OCI-LY3 (cell line): ENCODE data around the gene PARD6G.

Experiments
- H2AFZ ChIP-seq: fragments of 200-600, 300-600 bp; shearing (Covaris generic); 2 replicates; pipeline ENCODE4 v1.6.0; 2014; ENCODE audit warnings: antibody characterized with exemption, low read depth, low read length
- H3K27ac ChIP-seq: fragments of 200-600, 300-600 bp; sonication (generic); 2 replicates; pipeline ENCODE4 v1.5.1; 2014; ENCODE audit warnings: mild to moderate bottlenecking, low read length, moderate library complexity, mixed read lengths
- H3K27me3 ChIP-seq: fragments of 200-600, 300-600 bp; sonication (generic); 2 replicates; pipeline ENCODE4 v1.6.1; 2014; ENCODE audit warnings: low read depth, low read length, mixed read lengths
- H3K36me3 ChIP-seq: fragments of 200-600, 300-600 bp; sonication (generic); replicated peaks from 2 replicates; pipeline ENCODE3; 2014; ENCODE audit warnings: low read depth, low read length, mixed read lengths
- H3K4me1 ChIP-seq: fragments of 300-600, 200-600 bp; sonication (generic); 2 replicates; pipeline ENCODE4 v1.6.1; 2014; ENCODE audit warnings: low read length, mixed read lengths
- H3K4me2 ChIP-seq: fragments of 200-600, 300-600 bp; sonication (generic); 2 replicates; pipeline ENCODE4 v1.6.1; 2014; ENCODE audit warnings: low read length, mixed read lengths
- H3K4me3 ChIP-seq: fragments of 300-600, 200-600 bp; sonication (generic); 2 replicates; pipeline ENCODE4 v1.5.1; 2014; ENCODE audit warnings: antibody characterized with exemption, mild to moderate bottlenecking, low read length, moderate library complexity
- H3K79me2 ChIP-seq: fragments of 300-600, 200-600 bp; shearing (Covaris generic); 2 replicates; pipeline ENCODE4 v1.6.1; 2014; ENCODE audit warnings: mild to moderate bottlenecking, low read length, mixed read lengths
- H3K9ac ChIP-seq: fragments of 300-600, 200-600 bp; shearing (Covaris generic); 2 replicates; pipeline ENCODE4 v1.6.0; 2014; ENCODE audit warnings: mild to moderate bottlenecking, low read length, moderate library complexity
- H3K9me3 ChIP-seq: fragments of 200-600, 300-600 bp; shearing (Covaris generic); 2 replicates; pipeline ENCODE4 v1.6.1; 2014; ENCODE audit warnings: low read length, mixed read lengths; ENCODE audit not compliant: insufficient read depth
- H4K20me1 ChIP-seq: fragments of 200-600, 300-600 bp; sonication (generic); 2 replicates; pipeline ENCODE4 v1.6.1; 2016; ENCODE audit warnings: low read length, mixed read lengths; ENCODE audit not compliant: insufficient read depth
- EZH2phosphoT487 ChIP-seq: fragments of 200-600 bp; shearing (Covaris generic); IDR thresholded peaks from 2 replicates; pipeline ENCODE4 v1.6.1; 2018; ENCODE audit warnings: antibody characterized with exemption, mixed run types, low read depth
- TF ChIP-seq, protein P1 (sequence below): fragments of 200-600, 300-600 bp; sonication (generic); IDR thresholded peaks from 2 replicates; pipeline ENCODE4 v1.5.1; 2014; ENCODE audit warnings: antibody characterized with exemption, low read length, low read depth

Gene PARD6G

DNA sequence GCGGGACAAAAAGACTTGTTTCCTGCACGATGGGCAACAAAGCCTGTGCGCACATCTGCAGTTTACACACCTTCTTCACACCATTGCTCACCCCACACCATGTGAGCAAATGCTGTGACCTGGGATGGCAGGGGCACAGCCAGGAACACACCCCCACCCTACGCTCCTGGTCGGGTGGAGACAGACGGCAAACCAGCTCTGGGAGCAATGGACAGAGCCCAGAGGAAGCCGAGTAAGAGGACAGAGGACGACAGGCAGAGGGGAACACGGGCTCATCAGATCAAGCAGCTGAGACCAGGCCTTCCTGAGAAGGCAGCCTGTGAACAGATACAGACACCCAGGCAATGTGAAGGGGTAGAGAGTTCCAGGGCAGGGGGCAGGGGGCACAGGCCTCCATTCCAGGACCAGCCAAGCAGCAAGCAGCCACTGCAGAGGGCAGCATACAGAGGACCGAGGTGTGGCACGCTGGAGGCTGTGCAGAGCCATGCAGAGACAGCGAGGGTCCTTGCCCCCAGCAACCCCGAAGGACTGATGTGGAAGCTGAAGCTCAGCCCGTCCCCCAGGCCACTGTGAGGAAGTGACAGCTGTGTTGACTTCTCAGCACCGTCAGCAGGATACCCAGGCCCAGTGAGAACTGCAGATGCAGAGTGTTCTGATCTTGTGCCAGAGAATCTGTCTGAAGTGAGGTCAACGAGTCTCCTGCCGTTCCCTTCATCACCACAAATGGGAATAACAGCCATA, 46.2 kb downstream of the PARD6G start:
- peak overlapping the region; percentile 60 for H3K4me3 ChIP-seq
- H3K36me3 ChIP-seq = no peaks in the 10 kb centered on the region
- peaks cover 56% of the 10 kb centered on the region for H3K27me3 ChIP-seq
- H3K79me2 ChIP-seq = no peaks in the 10 kb centered on the region
- peak overlapping the region; percentile 44; the same call in 1 of the 2 replicates for H3K27ac ChIP-seq
- peaks cover 59% of the 10 kb centered on the region for H3K4me1 ChIP-seq
- H3K4me2 ChIP-seq = peak overlapping the region; percentile 76
- H3K9me3 ChIP-seq = no peaks in the 10 kb centered on the region
- 0 out of 2 replicates have a peak, but pooled peaks cover 6% of the 10 kb centered on the region for H4K20me1 ChIP-seq
- H3K9ac ChIP-seq = peak overlapping the region; percentile 10; the same call in 1 of the 2 replicates
- no peak overlapping the region for H2AFZ ChIP-seq
- TF ChIP-seq, protein P1, sequence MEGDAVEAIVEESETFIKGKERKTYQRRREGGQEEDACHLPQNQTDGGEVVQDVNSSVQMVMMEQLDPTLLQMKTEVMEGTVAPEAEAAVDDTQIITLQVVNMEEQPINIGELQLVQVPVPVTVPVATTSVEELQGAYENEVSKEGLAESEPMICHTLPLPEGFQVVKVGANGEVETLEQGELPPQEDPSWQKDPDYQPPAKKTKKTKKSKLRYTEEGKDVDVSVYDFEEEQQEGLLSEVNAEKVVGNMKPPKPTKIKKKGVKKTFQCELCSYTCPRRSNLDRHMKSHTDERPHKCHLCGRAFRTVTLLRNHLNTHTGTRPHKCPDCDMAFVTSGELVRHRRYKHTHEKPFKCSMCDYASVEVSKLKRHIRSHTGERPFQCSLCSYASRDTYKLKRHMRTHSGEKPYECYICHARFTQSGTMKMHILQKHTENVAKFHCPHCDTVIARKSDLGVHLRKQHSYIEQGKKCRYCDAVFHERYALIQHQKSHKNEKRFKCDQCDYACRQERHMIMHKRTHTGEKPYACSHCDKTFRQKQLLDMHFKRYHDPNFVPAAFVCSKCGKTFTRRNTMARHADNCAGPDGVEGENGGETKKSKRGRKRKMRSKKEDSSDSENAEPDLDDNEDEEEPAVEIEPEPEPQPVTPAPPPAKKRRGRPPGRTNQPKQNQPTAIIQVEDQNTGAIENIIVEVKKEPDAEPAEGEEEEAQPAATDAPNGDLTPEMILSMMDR = no peak
- no peak for TF ChIP-seq EZH2phosphoT487

DNA sequence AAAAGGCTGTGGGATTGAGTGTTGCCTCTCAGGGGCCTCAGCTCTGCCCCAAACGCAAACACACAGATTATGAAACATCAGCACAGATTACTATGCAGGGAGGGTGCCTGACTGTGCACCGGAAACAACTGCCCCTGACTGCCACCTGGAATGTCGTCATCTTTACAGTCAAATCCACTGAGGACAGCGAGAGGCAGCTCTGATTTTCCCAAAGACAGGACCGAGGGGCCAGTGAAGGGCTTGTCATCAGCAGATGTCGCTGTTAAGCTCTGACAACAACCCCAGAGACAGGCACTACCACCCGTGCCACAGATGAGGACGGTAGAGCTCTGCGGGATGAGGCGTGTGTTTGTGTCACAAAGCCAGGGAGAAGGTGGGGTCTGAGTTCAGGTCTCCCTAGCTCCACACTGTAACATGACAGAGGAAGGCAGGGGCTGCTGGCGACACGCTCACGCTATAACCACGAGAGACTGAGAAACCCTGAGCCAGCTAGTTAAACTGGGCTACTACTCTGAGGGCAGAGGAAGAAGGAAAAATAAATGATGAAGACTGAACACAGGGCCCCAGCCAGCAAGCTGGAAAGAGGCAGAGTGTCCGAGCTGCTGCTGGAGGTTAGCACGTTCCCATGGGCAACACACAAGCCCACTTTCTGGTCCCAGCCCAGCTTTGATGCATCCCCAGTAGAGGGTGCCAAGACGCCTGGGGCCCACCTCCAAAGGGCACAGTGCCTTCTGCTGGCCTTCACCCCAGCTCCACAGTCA, 47.0 kb downstream of the PARD6G start:
- Histone ChIP-seq H2AFZ (no peak overlapping the region), H3K9ac (peak overlapping the region; percentile 2; the same call in 1 of the 2 replicates), H3K4me2 (peak overlapping the region; percentile 76), H3K27me3 (peaks cover 50% of the 10 kb centered on the region), H4K20me1 (0 out of 2 replicates have a peak, but pooled peaks cover 6% of the 10 kb centered on the region), H3K27ac (no peak overlapping the region), H3K36me3 (no peaks in the 10 kb centered on the region), H3K9me3 (no peaks in the 10 kb centered on the region), H3K79me2 (no peaks in the 10 kb centered on the region), H3K4me3 (peak overlapping the region; percentile 60), H3K4me1 (peaks cover 52% of the 10 kb centered on the region)
- TF ChIP-seq, protein P1 = peak; percentile 98
- TF ChIP-seq EZH2phosphoT487 = no peak

DNA sequence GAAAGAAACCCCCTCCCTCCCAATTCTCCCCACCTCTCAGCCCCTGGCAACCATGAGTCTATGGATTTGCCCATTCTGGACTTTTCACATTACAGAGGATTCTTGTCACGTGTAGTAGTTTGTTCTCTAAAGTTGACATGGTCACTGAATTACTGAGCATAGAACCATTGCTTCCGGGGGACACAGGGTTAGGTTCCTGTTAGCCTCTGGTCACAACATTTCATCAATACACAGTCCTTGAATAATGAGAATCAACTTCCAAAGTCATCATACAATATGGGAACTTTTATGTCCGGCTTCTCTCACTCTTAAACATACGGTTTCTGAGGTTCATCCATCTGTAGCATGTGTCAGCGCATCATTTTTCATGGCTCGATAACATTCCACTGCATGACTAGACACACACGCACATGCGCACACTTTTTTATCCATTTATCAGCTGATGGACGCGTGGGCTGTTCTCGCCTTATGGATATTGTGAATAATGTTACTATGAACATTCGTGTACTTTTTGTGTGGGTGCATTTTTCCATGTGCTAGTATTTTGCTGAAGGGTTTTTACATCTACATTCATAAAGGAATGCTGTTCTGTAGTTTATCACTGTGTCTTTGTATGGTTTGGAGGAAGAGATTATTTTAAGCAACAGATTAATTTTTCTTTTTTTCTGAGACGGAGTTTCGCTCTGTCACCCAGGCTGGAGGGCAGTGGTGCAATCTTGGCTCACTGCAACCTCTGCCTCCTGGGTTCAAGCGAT, 48.1 kb downstream of the PARD6G start:
- no peaks in the 10 kb centered on the region for H3K9me3 ChIP-seq
- no peak overlapping the region for H3K4me2 ChIP-seq
- peaks cover 40% of the 10 kb centered on the region for H3K4me1 ChIP-seq
- 0 out of 2 replicates have a peak, but pooled peaks cover 6% of the 10 kb centered on the region for H4K20me1 ChIP-seq
- no peak overlapping the region for H3K4me3 ChIP-seq
- peaks cover 53% of the 10 kb centered on the region for H3K27me3 ChIP-seq
- H3K27ac ChIP-seq = no peak overlapping the region
- TF ChIP-seq EZH2phosphoT487 = 0 out of 2 replicates have a peak, but pooled peaks have one; percentile 18
- TF ChIP-seq, protein P1 = no peak
- H3K79me2 ChIP-seq = no peaks in the 10 kb centered on the region
- H3K9ac ChIP-seq = no peak overlapping the region
- H2AFZ ChIP-seq = no peak overlapping the region
- H3K36me3 ChIP-seq = no peaks in the 10 kb centered on the region
